GM08714 (cell line): ENCODE measurements around the gene CORO2A.
"Not testable (repeated sequence)": the region's sequence is repeated elsewhere in the genome, so short reads cannot be mapped to it uniquely, and the experiment has no call there.

ENCODE experiments used
- H3K4me3 ChIP-seq: fragments of 200-500 bp; sonication (Bioruptor generic); 2 replicates; pipeline ENCODE4 v1.5.1; 2014; ENCODE audit warnings: mild to moderate bottlenecking, low read length, inconsistent platforms
- ZNF274 ChIP-seq: IDR thresholded peaks from 2 replicates; pipeline ENCODE4 v1.6.1; 2012; ENCODE audit warnings: mild to moderate bottlenecking, low read depth, low read length

Gene CORO2A

DNA sequence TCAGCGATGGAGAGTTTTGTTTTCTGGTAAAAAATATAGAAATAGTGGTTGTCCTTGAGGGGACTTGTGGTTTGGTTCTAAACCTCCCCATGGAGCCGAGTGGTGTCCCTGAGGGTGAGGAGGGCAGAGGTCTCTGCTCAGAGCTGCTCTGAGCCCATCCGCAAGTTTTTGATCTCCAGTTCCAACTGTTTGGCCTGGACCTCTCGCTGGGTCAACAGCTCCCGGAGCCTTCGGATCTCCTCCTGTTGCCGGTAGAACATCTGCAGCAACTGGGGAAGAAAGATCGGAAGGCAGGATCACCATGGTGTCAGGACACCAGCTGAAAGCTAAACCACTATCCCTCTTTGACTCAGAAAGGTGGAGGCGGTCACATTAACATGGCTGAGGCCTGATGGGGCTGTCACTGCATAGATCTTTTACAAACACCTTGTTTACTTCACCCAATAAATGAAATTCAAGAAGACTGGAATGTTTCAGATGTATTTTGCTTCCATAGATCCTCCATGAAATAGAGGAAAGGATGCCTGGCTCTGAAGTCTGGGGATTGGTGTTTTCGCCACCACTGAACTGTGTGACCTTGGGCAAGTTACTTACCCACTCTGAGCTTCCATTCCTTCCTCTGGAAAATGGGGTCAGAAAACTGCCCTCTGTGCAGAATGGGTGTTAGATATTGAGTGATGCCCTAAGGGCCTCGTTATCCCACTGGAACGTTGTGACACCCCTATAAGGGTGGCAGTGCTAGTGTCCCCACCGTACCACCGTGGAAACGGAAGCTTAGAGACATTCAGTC is 67.6 kb downstream of the CORO2A start:
- no peak overlapping the region for H3K4me3 ChIP-seq
- TF ChIP-seq ZNF274 = no peak

DNA sequence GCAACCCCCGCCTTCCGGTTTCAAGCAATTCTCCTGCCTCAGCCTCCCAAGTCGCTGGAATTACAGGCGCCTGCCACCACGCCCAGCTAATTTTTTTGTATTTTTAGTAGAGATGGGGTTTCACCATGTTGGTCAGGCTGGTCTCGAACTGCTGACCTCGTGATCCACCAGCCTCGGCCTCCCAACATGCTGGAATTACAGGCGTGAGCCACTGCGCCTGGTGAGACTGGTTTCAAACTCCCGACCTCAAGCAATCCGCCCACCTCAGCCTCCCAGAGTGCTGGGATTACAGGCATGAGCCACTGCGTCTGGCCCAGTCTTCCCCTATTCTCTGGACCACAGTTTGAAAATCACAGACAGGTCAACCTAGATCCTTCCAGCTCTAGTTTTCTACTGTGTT is 68.3 kb downstream of the CORO2A start:
- not testable (repeated sequence) for H3K4me3 ChIP-seq

DNA sequence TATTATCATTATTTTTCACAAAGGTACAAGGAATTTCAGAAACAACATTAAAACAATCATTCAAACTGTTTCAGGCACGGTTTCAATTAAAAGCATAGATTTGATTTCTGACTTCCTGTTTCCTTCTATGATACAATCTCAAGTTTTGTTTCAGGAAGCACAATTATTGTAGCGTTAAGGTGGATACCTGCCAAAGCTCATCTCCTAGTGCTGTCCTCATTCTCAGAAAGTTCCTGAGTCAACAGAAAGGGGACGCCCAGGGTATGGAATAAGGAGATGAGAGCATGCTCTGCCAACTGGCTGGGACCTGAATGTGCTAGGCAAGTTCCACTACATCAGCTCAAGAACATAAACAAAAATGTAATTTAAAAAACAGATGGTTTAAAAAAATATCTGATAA is 71.4 kb downstream of the CORO2A start:
- no peak for TF ChIP-seq ZNF274
- H3K4me3 ChIP-seq = no peak overlapping the region

DNA sequence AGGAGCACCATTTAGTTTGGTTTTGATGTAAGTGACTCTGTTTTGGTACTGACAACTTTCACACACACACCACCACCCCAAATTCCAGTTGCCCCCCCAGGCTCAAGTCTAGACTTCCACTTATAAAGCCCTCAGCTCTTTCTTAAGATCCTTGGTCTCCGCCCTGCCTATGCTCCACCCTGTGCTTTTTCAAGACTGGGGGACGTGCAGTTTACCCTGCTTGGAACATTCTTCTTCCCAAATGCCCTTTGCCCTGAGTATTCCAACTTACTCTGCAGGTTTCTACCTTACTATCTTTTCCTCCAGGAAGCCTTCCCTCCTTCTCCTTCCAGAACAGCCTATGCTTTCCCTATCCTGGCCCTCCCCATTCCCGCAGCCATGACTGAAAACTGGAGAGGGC is 72.0 kb downstream of the CORO2A start:
- no peak for TF ChIP-seq ZNF274
- no peak overlapping the region for H3K4me3 ChIP-seq

DNA sequence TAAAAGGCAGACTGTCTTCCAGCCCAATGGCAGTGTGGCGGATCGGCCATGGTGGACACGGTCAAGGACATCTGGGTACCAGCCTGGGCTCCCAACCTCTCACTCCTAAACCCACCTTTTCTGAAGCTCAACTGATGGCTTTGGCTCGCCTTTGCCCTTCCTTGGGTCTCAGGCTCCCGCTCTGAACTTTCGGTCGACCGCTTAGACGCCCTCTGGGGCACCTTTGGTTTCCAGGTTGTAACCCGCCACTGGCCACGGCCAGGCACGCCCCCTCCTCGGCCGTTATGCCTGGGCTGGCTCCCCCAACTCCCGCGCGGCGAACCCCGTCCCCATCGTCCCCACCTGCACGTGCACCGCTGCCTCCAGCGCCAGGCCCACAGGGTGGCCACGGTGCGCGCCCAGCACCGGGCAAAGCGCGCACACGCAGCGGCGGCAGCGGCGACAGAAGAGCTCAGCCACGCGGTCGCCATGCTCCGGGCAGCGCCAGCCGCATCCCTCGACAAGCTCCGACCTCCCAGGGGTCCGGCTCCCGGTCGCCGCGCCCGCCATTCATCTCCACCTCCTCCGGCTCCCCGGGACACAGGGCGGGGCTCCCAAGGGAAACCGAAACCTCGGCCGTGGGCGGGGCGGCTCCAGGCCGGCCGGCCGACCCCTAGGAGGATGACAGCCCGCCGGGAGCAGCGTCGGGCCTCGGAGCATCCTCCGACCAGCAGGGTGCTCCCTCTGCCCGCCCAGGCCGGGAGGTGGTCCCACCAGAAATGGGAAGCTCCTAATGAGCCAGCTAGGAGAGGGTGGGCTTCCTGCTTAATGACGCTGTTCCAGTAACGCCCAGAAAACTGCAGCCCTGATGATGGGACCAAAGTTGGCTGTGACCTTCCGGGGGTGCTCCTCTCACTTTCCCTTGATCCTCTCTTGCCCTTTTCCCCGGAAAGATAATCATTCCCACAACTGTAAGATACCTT is 73.5 kb downstream of the CORO2A start, which contains the start of gene TRIM14:
Gene TRIM14 (minus strand): TSS at position 583 of the 962 bp plus-strand sequence. CDS start 34 bp downstream, at position 549.
- H3K4me3 ChIP-seq = peak within 1 kb of the TSS; percentile 63; the same call in 1 of the 2 replicates
- TF ChIP-seq ZNF274 = no peak

DNA sequence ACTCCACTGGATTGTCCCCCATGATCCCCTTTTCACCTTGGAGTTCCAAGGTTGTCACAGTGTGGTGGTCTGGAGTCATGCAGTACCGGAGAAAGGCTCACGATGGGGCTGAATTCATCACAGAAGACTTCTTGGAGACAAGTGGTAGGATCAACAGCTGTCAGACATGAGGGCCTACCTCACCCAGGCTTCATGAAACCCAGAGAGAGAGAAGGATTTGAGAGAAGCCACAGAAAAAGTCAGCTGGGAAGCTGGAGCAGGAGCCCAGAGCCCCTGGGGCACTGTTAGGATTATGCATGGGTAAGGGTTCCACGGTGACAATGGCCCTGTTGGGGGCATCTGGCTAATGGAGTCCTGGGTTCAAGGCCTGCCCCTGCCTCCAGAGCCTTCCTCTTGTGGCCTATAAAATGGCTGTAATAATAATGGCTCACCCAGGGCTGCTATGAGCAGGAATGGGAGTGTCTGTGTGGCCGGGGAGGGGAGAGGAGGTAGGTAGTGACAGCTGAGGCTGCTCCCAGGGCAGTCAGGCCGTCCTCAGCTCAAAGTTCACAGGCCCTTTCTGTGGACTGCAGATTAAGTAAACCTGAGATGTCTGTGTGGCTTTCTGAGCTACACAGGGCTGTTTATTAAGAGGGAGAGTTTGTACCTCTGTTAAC is 74.3 kb downstream of the CORO2A start:
- peak overlapping the region; percentile 63; the same call in 1 of the 2 replicates for H3K4me3 ChIP-seq
- TF ChIP-seq ZNF274 = no peak

DNA sequence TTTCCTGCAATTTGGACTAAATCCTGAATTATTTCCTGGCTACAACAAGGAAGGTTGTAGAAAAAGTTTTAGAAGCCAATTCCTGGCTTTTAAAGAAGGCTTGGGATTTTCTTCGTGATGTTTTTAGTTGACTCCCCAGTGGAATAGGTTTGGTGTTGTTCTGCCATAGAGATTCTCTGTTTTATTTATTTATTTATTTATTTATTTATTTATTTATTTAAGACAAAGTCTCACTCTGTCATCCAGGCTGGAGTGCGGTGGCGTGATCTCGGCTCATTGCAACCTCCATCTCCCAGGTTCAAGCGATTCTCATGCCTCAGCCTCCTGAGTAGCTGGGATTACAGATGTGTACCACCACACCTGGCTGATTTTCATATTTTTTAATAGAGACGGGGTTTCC is 75.3 kb downstream of the CORO2A start:
- not testable (repeated sequence) for H3K4me3 ChIP-seq

DNA sequence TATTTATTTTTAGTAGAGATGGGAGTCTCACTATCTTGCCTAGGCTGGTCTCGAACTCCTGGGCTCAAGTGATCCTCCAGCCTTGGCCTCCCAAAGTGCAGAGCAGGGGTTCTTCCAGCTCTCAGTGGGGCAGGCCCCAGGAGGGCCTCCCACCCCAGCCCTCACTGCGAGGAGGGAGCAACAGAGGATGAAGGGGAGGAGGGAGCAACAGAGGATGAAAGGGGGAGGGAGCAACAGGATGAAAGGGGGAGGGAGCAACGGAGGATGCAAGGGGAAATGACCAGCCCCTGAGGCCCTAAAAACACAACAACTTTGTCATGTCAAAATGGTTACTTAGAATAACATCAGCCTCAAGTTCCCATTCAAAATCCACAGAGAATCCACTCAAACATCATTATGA is 83.4 kb downstream of the CORO2A start:
- H3K4me3 ChIP-seq = no peak overlapping the region; the same call in 1 of the 2 replicates

DNA sequence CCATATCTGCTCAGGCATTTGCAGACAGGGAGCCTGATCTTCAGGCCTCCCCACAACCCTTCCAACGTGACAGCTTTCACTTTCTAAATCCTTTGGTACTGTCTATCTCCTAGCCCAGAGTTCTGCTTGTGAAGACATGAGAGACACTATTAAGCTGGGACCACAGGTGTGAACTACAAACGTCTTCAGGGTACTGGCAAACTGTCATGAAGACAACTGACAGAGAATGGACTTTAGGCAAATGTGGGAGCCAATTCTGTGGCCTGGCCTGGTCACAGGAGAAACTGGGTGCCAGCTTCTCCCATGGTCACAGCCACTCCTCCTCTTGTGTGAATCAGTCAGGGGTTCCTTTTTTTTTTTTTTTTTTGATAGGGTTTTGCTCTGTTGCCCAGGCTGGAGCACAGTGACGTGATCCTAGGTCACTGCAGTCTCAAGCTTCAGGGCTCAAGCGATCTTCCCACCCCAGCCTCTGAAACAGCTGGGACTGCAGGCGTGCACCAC is 83.9 kb downstream of the CORO2A start:
- H3K4me3 ChIP-seq = peak overlapping the region; percentile 6; the same call in 1 of the 2 replicates
- no peak for TF ChIP-seq ZNF274

More for the DNA sequence above, 83.4 kb downstream of the CORO2A start:
- TF ChIP-seq ZNF274 = no peak

DNA sequence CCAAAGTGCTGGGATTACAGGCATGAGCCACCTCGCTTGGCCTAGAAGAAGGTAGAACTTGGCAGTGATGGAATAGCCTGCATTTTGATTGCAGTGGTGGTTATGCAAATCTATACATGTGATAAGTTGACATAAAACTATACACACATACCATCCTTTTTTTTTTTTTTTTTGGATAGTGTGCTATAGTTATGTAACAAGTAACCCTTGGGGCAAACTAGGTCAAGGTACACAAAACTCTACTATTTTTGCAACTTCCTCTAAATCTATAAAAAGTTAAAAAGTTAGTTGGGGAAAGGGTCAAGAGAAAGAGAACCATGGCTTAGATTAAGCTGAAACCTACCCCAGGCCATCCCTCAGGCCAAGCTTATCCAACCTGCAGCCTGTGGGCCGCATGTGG is 84.5 kb downstream of the CORO2A start:
- no peak for TF ChIP-seq ZNF274

DNA sequence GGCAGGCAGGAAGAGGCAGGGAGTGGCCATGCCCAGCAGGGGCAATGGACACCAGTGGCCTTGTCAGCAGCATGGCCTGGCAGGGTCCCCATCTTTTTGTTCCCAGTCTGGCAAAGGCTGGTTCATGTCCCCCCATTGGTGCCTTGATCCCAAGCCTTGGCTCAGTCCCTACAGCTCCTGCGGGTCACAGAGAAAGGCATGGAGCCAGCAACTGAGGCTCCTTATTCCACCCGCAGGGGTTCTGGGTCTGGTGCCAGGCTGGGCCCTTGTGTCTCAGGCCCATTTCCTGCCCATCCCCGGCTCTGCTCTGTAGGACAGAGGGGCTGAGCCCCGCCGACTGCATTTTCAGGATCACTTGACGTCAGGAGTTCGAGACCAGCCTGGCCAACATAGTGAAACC is 87.4 kb downstream of the CORO2A start:
- no peak for TF ChIP-seq ZNF274
- H3K4me3 ChIP-seq = no peak overlapping the region

More for the DNA sequence above, 84.5 kb downstream of the CORO2A start:
- no peak overlapping the region; the same call in 1 of the 2 replicates for H3K4me3 ChIP-seq

DNA sequence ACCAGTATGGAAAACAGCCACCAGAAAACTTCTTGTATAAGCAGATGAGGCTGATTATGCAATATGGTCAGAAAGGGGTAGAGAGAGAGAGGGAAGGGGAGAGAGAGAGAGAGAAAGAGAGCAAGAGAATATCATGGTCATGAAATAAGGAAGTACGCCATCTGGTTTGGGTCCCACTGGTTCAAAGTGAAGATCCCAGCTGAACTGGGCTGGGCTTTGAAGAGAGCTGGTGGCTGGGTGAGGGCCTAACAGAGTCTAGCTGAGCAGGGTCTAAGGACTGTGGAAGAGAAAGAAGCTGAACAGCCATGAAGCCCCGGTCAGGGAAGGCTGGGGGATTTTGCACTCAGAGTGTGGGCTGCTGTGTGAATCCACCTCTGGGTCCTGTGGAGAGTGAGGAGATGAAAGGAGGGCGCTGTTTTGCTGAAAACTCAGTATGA is 88.0 kb downstream of the CORO2A start:
- TF ChIP-seq ZNF274 = no peak
- H3K4me3 ChIP-seq = no peak overlapping the region

DNA sequence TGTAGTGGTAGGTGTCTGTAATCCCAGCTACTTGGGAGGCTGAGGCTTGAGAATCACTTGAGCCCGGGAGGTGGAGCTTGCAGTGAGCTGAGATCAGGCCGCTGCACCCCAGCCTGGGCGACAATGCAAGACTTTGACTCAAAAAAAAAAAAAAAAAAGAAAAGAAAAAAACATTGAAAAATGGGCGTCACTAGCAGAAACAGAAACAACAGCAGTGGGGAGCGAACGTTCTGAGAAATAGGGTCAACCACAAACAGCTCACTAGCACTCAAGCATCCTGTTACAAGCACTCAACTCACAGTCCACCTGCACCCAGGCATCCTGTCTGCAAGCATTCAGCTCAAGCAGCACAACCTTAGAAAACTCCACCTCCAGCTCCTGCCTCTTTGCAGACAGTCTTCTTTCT is 90.6 kb downstream of the CORO2A start:
- H3K4me3 ChIP-seq = no peak overlapping the region

DNA sequence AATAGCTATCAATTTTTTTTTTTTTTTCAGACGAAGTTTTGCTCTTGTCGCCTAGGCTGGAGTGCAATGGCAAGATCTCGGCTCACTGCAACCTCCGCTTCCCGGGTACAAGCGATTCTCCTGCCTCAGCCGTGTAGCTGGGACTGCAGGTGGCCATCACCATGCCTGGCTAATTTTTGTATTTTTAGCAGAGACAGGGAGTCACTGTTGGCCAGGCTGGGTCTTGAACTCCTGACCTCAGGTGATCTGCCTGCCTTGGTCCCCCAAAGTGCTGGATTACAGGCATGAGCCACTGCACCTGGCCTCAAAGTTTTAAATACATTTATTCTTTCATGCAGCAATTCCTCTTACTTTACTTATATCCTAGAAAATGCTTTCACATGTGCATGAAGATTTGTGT is 91.0 kb downstream of the CORO2A start:
- H3K4me3 ChIP-seq = no peak overlapping the region; the same call in 1 of the 2 replicates
- TF ChIP-seq ZNF274 = no peak

More for the DNA sequence above, 90.6 kb downstream of the CORO2A start:
- TF ChIP-seq ZNF274 = no peak
